ENCODE measurements around the gene MORN5.

DNA sequence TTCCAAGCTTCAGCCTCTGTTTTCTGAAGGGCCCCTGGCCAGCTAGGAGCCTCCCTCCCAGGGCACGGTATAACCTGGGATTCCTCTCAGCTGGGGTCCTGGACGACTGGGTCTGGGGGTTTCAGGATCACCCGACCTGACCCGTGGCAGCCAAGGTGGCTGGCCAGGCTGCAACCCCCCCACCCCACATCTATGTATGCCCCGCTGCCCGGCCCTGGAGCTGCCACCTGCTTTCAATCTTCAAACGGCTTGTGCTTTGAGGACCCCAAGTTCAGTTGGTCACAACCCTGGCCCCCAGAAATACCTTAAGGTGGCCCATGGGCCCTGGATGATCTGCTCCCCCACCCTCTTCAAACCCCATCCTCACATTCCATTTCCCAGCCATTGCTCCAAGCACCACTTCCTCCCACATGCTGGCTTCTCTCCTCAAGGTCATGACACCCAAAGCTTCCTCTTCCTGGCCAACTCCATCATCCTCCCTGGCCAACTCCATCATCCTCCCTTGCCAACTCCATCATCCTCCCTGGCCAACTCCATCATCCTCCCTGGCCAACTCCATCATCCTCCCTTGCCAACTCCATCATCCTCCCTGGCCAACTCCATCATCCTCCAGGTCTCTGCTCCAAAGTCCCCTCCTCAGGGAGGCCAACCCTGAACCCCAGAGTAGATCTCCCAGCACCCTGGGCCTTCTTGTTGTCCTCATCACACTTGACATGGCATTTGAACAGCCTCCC, 49.4 kb upstream of the MORN5 start:
- TF ChIP-seq, protein P1, sequence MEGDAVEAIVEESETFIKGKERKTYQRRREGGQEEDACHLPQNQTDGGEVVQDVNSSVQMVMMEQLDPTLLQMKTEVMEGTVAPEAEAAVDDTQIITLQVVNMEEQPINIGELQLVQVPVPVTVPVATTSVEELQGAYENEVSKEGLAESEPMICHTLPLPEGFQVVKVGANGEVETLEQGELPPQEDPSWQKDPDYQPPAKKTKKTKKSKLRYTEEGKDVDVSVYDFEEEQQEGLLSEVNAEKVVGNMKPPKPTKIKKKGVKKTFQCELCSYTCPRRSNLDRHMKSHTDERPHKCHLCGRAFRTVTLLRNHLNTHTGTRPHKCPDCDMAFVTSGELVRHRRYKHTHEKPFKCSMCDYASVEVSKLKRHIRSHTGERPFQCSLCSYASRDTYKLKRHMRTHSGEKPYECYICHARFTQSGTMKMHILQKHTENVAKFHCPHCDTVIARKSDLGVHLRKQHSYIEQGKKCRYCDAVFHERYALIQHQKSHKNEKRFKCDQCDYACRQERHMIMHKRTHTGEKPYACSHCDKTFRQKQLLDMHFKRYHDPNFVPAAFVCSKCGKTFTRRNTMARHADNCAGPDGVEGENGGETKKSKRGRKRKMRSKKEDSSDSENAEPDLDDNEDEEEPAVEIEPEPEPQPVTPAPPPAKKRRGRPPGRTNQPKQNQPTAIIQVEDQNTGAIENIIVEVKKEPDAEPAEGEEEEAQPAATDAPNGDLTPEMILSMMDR (IDR thresholded peaks at IDR 0.05): no peak
- no peak for TF ChIP-seq POLR2A (IDR thresholded peaks at IDR 0.05)
